Activated T-cell treated with anti-CD3 and anti-CD28 coated beads for 24 hours (primary cell): Measurements from ENCODE around the gene SLC35C1.

ENCODE experiments used
- DNase-seq: peaks from one replicate; pipeline ENCODE4 v3.0.0-alpha.2; 2020; ENCODE audit warnings: low read depth

The SLC35C1 gene

GRCh38 chr11:45846974-45847910 is 42.3 kb downstream of the SLC35C1 start, which contains the start of gene CRY2:
Gene CRY2, plus strand, starts transcription at chr11:45847475. Its CDS starts 16 bp downstream, at chr11:45847491.
- peak; percentile 99 for DNase-seq

DNA sequence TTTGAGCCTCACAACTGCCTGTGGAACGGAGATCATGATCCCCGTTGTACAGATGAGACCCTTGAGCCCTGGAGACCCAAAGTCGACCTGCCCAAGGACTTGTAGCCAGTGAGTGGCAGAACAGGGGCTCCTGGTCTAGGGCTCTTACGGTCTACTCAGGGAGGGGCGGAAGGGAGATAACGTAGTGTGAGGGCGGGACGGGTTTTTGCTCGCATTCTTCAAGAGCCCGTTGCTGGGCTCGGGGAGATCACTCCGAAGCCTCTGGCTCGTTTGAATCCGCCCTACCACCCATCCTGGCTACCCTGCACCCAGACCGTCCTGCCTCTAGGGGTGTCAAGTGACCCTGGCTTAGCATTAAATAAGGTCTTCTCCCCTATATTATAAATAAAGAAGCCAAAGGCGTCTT is 43.0 kb downstream of the SLC35C1 start:
- peak; percentile 24 for DNase-seq

GRCh38 chr11:45848654-45849081 is 43.7 kb downstream of the SLC35C1 start:
- DNase-seq: no peak

DNA sequence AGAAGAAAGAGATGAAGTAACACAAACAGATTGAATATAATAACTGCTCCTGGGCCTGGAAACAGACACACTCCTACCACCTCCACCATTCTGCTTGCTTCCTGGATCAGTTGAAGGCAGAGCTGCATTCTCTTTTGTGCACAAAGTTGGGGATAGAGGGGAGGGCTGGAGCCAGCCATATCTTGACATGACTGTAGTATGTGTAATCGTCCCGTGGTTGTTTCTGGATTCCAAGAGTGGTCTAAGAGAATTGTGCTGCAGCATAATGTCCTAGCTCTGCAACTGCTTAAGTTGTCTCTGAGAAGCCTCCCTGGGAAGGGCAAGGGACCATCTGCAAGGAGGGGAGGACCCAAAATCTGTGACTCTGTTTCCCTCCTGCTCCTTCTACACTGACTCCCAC is 45.5 kb downstream of the SLC35C1 start:
- DNase-seq: no peak

- DNase-seq: no peak
Observed at GRCh38 chr11:45851228-45851627, 46.3 kb downstream of the SLC35C1 start.

- DNase-seq: no peak
Observed at GRCh38 chr11:45852018-45852711, 47.2 kb downstream of the SLC35C1 start.

DNA sequence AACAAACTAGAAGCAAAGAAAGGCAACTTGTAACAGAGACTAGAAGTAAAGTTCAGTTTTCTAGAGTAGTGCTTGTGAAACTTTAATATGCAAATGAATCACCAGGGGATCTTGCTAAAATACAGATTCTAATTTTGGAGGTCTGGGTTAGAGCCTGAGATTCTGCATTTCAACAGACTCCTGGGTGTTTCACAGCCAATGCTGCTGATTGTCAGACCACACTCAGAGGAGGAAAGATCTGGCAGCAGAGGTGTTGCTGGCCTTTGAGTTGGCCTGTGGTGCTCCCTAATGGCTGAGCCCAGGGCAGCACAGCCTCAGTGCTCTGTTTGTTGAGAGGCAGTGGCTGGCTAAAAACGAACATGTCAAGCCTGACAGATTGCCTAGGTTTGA is 47.8 kb downstream of the SLC35C1 start:
- no peak for DNase-seq

GRCh38 chr11:45853332-45854219 is 48.6 kb downstream of the SLC35C1 start:
- no peak for DNase-seq

- no peak for DNase-seq
Observed at GRCh38 chr11:45855308-45855707, 50.4 kb downstream of the SLC35C1 start.

DNA sequence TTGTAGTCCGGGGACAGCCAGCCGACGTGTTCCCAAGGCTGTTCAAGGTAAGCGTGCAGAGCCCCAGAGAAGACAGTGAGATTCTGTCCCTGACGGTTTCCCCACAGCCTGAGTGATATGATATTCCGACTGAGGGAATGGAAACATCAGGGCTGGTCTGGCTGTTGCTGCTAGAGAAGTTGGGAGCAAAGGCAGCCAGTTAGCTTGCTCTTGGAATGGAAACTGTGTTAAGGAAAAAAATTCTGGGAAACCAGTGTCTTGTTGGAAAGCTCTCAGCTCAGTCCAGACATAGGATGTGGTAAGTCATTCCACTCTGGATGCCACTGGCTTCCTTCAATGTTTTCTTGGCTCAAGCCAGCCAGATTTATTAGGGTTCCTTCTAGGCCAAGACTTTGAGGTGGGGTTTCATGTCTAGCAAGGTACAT is 51.1 kb downstream of the SLC35C1 start:
- no peak for DNase-seq

DNA sequence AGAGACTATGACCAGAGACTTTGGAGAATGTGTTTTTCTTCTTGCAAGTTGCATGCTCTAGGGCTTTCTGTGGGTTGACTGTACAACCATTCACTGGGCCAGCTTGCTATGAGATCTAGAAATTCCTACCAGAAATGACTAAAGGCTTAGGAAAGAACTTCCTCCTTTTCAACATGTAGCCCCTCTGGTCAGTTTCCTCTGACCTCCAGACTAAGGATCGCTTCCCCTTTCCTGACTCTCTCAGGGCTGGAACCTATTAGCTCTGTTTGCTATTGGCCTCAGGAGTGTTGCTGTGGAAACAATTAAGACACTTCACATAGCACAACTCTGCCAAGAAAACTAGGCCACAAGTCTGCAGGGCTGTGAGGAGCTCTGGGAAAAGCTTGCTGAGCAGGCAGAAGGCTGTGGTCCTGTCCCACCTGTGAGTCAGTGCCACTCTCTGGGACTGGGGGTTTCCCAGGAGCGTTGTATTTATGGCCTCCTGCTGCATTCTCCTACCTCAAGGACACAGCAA is 53.1 kb downstream of the SLC35C1 start:
- DNase-seq: no peak

GRCh38 chr11:45858751-45859398 is 53.9 kb downstream of the SLC35C1 start:
- DNase-seq: no peak

- DNase-seq: no peak
Observed at GRCh38 chr11:45859661-45860140, 54.8 kb downstream of the SLC35C1 start.

DNA sequence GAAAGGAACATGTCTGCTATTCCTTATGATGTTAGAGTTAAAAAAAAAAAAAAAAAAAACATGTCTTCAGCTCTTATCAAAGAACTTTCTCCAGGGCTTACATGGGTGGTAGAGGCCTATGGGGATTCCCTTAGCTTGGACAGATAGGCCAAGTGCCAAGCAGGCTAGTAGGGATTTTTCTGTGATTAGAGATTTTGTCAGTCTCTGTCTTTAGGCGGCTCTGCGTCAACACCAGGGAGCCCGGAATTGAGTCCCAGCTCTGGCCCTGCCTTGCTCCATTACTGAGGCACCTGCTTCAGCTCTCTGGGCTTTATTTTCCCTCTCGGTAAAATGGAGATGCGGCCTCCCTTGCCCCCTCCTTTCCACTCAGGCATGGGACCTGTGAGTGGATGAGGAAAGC is 55.4 kb downstream of the SLC35C1 start:
- no peak for DNase-seq

DNA sequence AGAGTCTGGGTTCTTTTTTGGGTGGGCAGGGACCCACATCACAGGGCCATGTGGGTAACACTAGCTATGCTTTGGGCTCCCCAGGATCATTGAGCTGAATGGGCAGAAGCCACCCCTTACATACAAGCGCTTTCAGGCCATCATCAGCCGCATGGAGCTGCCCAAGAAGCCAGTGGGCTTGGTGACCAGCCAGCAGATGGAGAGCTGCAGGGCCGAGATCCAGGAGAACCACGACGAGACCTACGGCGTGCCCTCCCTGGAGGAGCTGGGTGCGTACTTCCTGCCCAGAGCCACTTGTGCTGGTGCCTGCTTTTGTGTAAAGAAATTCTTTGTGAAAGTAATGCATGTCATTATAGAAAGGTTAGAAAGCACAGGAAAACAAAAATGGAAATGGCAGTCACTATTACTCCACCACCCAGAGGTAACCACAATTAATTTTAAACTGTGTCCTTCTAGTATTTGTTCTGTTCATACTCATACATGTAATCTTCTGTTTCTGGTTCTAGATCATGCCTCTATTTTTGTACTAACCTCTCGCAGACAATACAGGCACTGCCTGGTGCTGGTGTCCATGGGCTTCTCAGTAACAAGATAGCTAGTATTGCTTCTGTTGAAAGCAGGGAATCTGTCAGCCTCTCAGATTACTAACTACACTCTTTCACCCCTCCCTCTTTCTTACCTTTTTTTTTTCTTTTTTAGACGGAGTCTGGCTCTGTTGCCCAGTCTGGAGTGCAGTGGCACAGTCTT is 56.0 kb downstream of the SLC35C1 start:
- no peak for DNase-seq
